Measurements from ENCODE around the gene BMPR1B. TPM values are rescaled to one million over a fixed set of nuclear protein-coding genes. Genes with fewer than 3 reads are reported as not detected.
"Not testable (repeated sequence)": the region's sequence is repeated elsewhere in the genome, so short reads cannot be mapped to it uniquely, and the experiment has no call there.

Gene BMPR1B
- total RNA-seq, 2 donors from 2014 or later: 12.9 to 19.5 TPM

GRCh38 chr4:95165926-95166524 lies 408.3 kb downstream of the BMPR1B start:
- no peak overlapping the region for H3K4me3 ChIP-seq
- H3K9me3 ChIP-seq: no peaks in the 10 kb centered on the region
- peak; percentile 58 for TF ChIP-seq CTCF (IDR thresholded peaks at IDR 0.05)
- H3K27me3 ChIP-seq (replicated peaks; ENCODE audit: insufficient read depth): no peaks in the 10 kb centered on the region
- ATAC-seq (ENCODE audit: insufficient number of reproducible peaks, low FRiP score, low read depth) (no peak), DNase-seq (ENCODE audit: low spot score) (no peak)
- no peaks in the 10 kb centered on the region for H3K4me1 ChIP-seq (ENCODE audit: control insufficient read depth in 1 of 2, low read depth in 2 of 2)
- H3K36me3 ChIP-seq: no peaks in the 10 kb centered on the region
- no peak overlapping the region for H3K27ac ChIP-seq

GRCh38 chr4:95167805-95168204 lies 410.1 kb downstream of the BMPR1B start:
- no peak for ATAC-seq (ENCODE audit: insufficient number of reproducible peaks, low FRiP score, low read depth)
- H3K36me3 ChIP-seq: no peaks in the 10 kb centered on the region
- no peak overlapping the region for H3K27ac ChIP-seq
- no peak for DNase-seq (ENCODE audit: low spot score)
- no peak overlapping the region for H3K4me3 ChIP-seq
- H3K9me3 ChIP-seq: no peaks in the 10 kb centered on the region
- H3K4me1 ChIP-seq (ENCODE audit: control insufficient read depth in 1 of 2, low read depth in 2 of 2): no peaks in the 10 kb centered on the region
- H3K27me3 ChIP-seq (replicated peaks; ENCODE audit: insufficient read depth): no peaks in the 10 kb centered on the region
- no peak for TF ChIP-seq CTCF (IDR thresholded peaks at IDR 0.05)

- no peaks in the 10 kb centered on the region for H3K36me3 ChIP-seq
- H3K4me3 ChIP-seq: no peak overlapping the region
- H3K27ac ChIP-seq: no peak overlapping the region
- H3K4me1 ChIP-seq (ENCODE audit: control insufficient read depth in 1 of 2, low read depth in 2 of 2): no peaks in the 10 kb centered on the region
- H3K27me3 ChIP-seq (replicated peaks; ENCODE audit: insufficient read depth): no peaks in the 10 kb centered on the region
- H3K9me3 ChIP-seq: no peaks in the 10 kb centered on the region
- ATAC-seq (ENCODE audit: insufficient number of reproducible peaks, low FRiP score, low read depth) (no peak), DNase-seq (ENCODE audit: low spot score) (no peak)
- no peak for TF ChIP-seq CTCF (IDR thresholded peaks at IDR 0.05)
These were observed 412.4 kb downstream of the BMPR1B start for GRCh38 chr4:95170176-95170575.

- H3K36me3 ChIP-seq; H3K4me3 ChIP-seq; H3K4me1 ChIP-seq (ENCODE audit: control insufficient read depth in 1 of 2, low read depth in 2 of 2); DNase-seq (ENCODE audit: low spot score); H3K9me3 ChIP-seq; H3K27me3 ChIP-seq (replicated peaks; ENCODE audit: insufficient read depth); ATAC-seq (ENCODE audit: insufficient number of reproducible peaks, low FRiP score, low read depth); H3K27ac ChIP-seq: not testable (repeated sequence)
These were observed 413.6 kb downstream of the BMPR1B start for GRCh38 chr4:95171377-95171776.

GRCh38 chr4:95178938-95179337 lies 421.2 kb downstream of the BMPR1B start:
- DNase-seq (ENCODE audit: low spot score): no peak
- Histone ChIP-seq H3K27ac (no peak overlapping the region), H3K9me3 (no peaks in the 10 kb centered on the region), H3K36me3 (no peaks in the 10 kb centered on the region), H3K27me3 (replicated peaks; ENCODE audit: insufficient read depth) (no peaks in the 10 kb centered on the region), H3K4me1 (ENCODE audit: control insufficient read depth in 1 of 2, low read depth in 2 of 2) (no peaks in the 10 kb centered on the region), H3K4me3 (no peak overlapping the region)
- TF ChIP-seq CTCF (IDR thresholded peaks at IDR 0.05): no peak
- ATAC-seq (ENCODE audit: insufficient number of reproducible peaks, low FRiP score, low read depth): no peak
